GM19463 (cell line): ENCODE measurements around the gene KSR1.
"Not testable (repeated sequence)": the region's sequence is repeated elsewhere in the genome, so short reads cannot be mapped to it uniquely, and the experiment has no call there.

ENCODE experiments used
- ATAC-seq: cut with Tn5 transposase; IDR thresholded peaks from one replicate; pipeline ENCODE4 v1.9.1; 2021; ENCODE audit warnings: mild to moderate bottlenecking, moderate library complexity; ENCODE audit not compliant: unreplicated experiment

KSR1 gene

GRCh38 chr17:27670791-27671590 lies 214.7 kb downstream of the KSR1 start:
- ATAC-seq = no peak

GRCh38 chr17:27671591-27671910 lies 215.3 kb downstream of the KSR1 start:
- no peak for ATAC-seq

- ATAC-seq = not testable (repeated sequence)
Observed at GRCh38 chr17:27671977-27672480, 215.8 kb downstream of the KSR1 start.

GRCh38 chr17:27674335-27674734 lies 218.1 kb downstream of the KSR1 start:
- no peak for ATAC-seq
